PFSK-1 (cell line): ENCODE results near the gene MED15.

ENCODE experiments used
- FOXP2 ChIP-seq: optimal IDR thresholded peaks from 2 replicates; pipeline ENCODE3; 2011; ENCODE audit warnings: borderline replicate concordance, control low read depth, inconsistent platforms; ENCODE audit not compliant: insufficient read depth; ENCODE audit errors: extremely low read length, extremely low read depth
- POLR2AphosphoS5 ChIP-seq: IDR thresholded peaks from 2 replicates; pipeline ENCODE4 v1.6.1; 2012; ENCODE audit warnings: low read depth, mild to moderate bottlenecking, control low read depth, low read length, moderate library complexity
- REST ChIP-seq, 2 experiments: IDR thresholded peaks; 2 replicates each; pipeline versions ENCODE4 v1.6.1 to v1.8.0; 2011 to 2012; ENCODE audit warnings: low read depth in 2 of 2, low read length in 2 of 2, control low read depth in 1 of 2, inconsistent platforms in 1 of 2, mild to moderate bottlenecking in 1 of 2, moderate library complexity in 1 of 2; ENCODE audit not compliant: insufficient read depth in 1 of 2
- SIN3A ChIP-seq: IDR thresholded peaks from 2 replicates; pipeline ENCODE4 v1.6.1; 2012; ENCODE audit warnings: mild to moderate bottlenecking, low read length, moderate library complexity, borderline replicate concordance; ENCODE audit not compliant: insufficient read depth
- TAF1 ChIP-seq: IDR thresholded peaks from 2 replicates; pipeline ENCODE4 v1.6.1; 2012; ENCODE audit warnings: low read length, control low read depth, borderline replicate concordance; ENCODE audit not compliant: insufficient read depth

MED15 gene

GRCh38 chr22:20579273-20580120 is 72.1 kb downstream of the MED15 start:
- TF ChIP-seq POLR2AphosphoS5: no peak
- TF ChIP-seq FOXP2: no peak
- TF ChIP-seq REST (IDR thresholded peaks at IDR 0.05; ENCODE audit: insufficient read depth in 1 of 2, low read depth in 2 of 2, low read length in 2 of 2): no peak

DNA sequence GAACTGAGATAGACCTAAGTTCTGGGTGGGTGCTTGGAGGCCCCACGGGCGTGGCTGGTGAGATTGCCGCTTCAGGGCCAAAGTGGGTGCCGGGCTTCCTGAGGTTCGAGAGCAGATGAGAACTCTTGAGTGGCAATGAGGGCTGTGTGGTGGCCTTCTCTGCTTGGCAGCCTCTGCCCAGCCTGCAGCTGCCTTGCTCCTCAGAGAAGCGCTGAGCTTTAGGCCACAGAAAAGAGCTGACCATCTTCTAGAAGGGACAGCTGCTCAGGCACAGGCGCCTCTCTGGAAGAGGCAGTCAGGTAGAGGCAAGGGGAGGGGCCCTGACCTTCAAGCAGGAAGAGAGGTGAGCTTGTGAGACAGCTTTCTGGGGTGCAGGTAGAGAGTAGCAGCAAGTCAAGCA is 72.8 kb downstream of the MED15 start:
- TF ChIP-seq POLR2AphosphoS5 (no peak), FOXP2 (no peak), REST (IDR thresholded peaks at IDR 0.05; ENCODE audit: insufficient read depth in 1 of 2, low read depth in 2 of 2, low read length in 2 of 2) (no peak), SIN3A (no peak), TAF1 (no peak)

DNA sequence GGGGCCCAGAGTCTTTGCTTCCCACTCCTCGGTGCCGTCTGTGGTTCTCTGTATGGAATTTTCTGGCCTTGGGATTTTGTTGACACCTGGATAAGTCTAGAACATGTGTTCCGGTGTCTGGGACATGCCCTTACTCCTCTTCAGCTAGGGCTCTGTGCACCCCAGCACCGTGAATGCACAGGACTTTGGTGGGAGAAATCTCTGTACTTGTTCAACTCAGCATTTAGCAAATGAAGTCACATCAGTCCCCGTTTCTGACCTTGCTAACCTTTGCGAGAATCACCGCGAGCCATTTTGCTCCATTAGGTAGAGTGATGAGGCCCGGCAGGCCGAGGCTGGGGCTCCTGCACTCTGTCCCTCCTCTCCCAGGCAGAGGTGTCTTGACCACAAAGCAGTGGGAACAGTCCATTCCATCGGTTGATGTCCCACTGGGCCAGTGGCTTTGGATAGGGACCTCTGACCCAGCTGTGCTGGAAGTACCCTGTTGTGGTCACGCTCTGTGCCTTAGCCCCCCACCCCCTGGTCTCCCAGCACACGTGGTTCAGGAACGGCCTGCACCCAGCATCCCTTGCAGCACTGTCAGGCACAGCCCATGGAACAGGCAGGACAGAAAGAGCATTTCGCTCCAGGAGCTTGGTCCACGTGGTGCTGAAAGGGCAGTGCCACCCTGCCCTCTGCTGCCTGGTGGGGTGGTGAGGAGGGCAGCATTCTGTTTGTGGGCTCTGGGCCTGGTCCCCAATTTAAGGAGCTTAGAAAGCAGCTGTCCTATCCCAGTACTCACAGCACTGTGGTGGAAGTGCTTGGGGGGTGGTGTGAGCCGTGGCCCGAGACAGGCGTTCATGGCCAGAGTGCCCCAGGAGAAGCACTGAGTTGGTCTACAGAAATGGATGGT is 73.4 kb downstream of the MED15 start:
- TF ChIP-seq TAF1 (no peak), POLR2AphosphoS5 (no peak), SIN3A (no peak), FOXP2 (no peak), REST (IDR thresholded peaks at IDR 0.05; ENCODE audit: insufficient read depth in 1 of 2, low read depth in 2 of 2, low read length in 2 of 2) (no peak)

DNA sequence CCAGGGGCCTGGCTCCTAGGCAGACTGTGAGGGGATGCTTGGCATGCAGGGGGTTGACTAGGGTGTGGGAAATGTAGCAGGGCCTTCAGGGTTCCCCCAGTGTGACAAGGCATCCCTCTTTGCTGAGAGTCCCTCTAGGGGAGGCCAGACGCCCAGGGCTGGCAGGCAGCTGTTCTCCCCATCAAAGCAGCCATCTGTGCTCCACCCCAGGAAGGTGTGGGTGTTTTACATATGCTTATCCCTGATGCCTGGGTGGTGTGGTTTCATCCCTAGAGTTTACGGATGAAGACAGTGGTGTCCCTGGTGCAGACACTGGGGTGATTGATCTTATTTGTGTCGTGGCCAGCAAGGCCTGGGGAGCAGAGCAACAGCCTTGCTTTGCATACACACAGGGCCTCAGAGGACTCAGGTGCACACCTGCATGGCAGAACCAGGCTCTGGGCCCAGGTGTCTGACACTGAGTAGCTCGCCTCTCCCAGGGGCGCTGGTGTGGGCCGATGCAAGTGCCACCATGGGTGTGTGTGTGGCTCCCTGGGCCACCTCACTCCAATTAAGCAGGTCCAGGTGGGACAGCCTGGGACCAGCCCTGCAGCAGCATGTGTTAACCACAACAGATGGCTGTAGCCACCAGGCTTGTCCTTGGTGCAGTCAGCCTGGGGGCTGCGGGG is 74.2 kb downstream of the MED15 start:
- TF ChIP-seq POLR2AphosphoS5: no peak

GRCh38 chr22:20582171-20582511 is 74.7 kb downstream of the MED15 start:
- TF ChIP-seq FOXP2 (no peak), TAF1 (no peak), SIN3A (no peak), REST (IDR thresholded peaks at IDR 0.05; ENCODE audit: insufficient read depth in 1 of 2, low read depth in 2 of 2, low read length in 2 of 2) (no peak), POLR2AphosphoS5 (no peak)
